Skeletal muscle satellite cell (primary cell): ENCODE measurements around the gene NINJ2.
A peak's percentile ranks its signal among the peaks of the same experiment; 100 is the strongest.
"Not testable (repeated sequence)": the region's sequence is repeated elsewhere in the genome, so short reads cannot be mapped to it uniquely, and the experiment has no call there.

Source experiments
- H3K27me3 ChIP-seq: 2 replicates; pipeline ENCODE4 v1.7.0; 2013; ENCODE audit warnings: low read length; ENCODE audit not compliant: control insufficient read depth, insufficient read depth
- H3K36me3 ChIP-seq: 2 replicates; pipeline ENCODE4 v1.7.0; 2013; ENCODE audit warnings: mild to moderate bottlenecking, control low read depth, low read length; ENCODE audit not compliant: insufficient read depth
- H3K4me1 ChIP-seq: 2 replicates; pipeline ENCODE4 v1.7.0; 2013; ENCODE audit warnings: low read length; ENCODE audit not compliant: control insufficient read depth, insufficient read depth
- H3K4me2 ChIP-seq: 2 replicates; pipeline ENCODE4 v1.7.0; 2013; ENCODE audit warnings: mild to moderate bottlenecking, low read length
- H3K4me3 ChIP-seq: 2 replicates; pipeline ENCODE4 v1.7.0; 2013; ENCODE audit warnings: low read length
- H3K9ac ChIP-seq: 2 replicates; pipeline ENCODE4 v1.7.0; 2013; ENCODE audit warnings: mild to moderate bottlenecking, low read depth, low read length, moderate library complexity
- H3K9me3 ChIP-seq: replicated peaks from 2 replicates; pipeline ENCODE4 v1.7.0; 2013; ENCODE audit warnings: mild to moderate bottlenecking, control low read depth, low read length

The NINJ2 gene

GRCh38 chr12:579420-580110 lies 83.7 kb downstream of the NINJ2 start:
- Histone ChIP-seq H3K4me3 (no peak overlapping the region), H3K4me1 (peaks cover 20% of the 10 kb centered on the region), H3K4me2 (no peak overlapping the region), H3K27me3 (no peaks in the 10 kb centered on the region), H3K9ac (no peak overlapping the region), H3K36me3 (no peaks in the 10 kb centered on the region), H3K9me3 (no peaks in the 10 kb centered on the region)

DNA sequence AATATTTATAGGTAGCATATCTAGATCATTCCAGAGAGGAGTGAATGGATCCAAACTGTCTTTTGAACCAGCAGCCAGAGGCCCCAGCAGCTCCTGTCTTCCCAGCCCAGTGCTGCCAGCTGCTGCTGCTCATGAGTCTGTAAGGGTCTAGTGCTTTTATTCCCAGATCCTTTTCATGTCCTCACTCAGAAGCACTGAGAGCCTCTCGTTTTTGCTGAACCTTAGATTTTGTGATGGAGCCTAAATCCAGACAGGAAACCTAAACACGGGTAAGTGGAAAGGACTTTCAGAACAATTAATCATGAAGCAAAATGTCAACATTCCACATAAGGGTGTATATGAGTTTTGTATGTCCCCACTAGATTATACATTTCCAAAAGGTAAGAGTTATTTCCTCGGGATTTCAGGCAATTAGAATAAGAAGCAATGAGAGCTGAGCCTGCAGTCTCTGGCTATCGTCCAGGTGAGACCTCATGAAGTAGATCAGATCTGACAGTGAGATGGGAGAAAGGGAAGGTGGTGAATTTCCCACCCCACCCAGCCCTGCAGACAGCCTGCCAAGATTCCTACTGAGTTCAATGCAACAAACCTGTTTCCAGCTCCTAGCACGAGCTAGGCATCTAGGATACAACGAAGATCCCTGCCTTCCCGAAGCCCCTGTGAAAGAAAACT lies 84.4 kb downstream of the NINJ2 start:
- Histone ChIP-seq H3K4me2 (no peak overlapping the region), H3K4me3 (no peak overlapping the region), H3K36me3 (no peaks in the 10 kb centered on the region), H3K9ac (no peak overlapping the region), H3K9me3 (no peaks in the 10 kb centered on the region), H3K4me1 (peaks cover 22% of the 10 kb centered on the region), H3K27me3 (no peaks in the 10 kb centered on the region)

DNA sequence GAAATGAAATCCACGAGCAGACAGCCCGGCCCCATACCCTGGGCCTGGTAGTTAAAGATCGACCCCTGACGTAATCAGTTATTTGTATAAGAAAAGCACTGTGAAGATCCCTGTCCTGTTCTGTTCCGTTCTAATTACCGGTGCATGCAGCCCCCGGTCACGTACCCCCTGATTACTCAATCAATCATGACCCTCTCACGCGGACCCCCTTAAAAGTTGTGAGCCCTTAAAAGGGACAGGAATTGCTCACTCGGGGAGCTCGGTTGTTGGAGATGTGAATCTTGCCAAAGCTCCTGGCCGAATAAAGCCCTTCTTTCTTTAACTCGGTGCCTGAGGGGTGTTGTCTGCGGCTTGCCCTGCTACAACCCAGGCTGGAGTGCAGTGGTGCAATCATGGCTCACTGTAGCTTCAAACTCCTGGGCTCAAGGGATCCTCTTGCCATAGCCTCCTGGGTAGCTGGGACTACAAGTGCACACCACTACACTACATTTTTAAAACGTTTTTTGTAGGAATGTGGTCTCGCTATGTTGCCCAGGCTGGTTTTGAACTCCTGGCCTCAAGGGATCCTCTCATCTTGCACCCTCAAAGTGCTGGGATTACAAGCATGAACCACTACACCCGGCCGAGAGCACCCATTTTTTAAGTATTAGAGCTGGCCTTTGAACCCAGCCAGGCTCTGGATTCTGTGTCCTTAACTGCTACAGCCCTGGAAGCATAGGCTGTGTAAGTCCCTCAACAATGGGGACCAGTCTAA lies 85.1 kb downstream of the NINJ2 start:
- H3K4me1 ChIP-seq = peaks cover 22% of the 10 kb centered on the region
- not testable (repeated sequence) for H3K36me3 ChIP-seq, H3K4me3 ChIP-seq, H3K9me3 ChIP-seq, H3K27me3 ChIP-seq, H3K4me2 ChIP-seq, H3K9ac ChIP-seq

DNA sequence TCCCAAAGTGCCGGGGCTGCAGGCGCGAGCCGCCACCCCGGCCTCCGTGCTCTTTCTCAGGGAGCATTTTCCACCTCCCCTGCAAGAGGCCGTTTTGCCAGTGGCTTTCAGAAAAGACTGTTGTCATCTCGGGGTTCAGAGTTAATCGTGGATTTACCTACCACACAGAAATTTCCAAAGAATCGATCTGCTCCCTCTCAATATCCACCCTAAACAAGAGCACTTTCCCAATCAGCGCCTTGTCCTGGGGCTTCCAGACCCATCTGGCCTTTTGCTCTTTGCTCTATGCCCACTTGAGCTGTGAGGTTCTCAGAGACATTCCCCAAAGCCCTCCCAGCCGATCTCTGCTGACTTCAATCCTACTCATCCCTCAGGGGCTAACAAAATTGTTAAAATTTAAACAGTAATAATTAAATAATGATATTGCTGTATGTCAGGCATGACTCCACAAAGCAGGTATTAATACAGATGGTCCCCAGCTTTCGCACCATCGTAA lies 86.6 kb downstream of the NINJ2 start:
- Histone ChIP-seq H3K9ac (peak overlapping the region; percentile 49), H3K4me1 (peaks cover 32% of the 10 kb centered on the region), H3K4me3 (no peak overlapping the region), H3K4me2 (peak overlapping the region; percentile 66), H3K36me3 (no peaks in the 10 kb centered on the region), H3K27me3 (no peaks in the 10 kb centered on the region), H3K9me3 (no peaks in the 10 kb centered on the region)

DNA sequence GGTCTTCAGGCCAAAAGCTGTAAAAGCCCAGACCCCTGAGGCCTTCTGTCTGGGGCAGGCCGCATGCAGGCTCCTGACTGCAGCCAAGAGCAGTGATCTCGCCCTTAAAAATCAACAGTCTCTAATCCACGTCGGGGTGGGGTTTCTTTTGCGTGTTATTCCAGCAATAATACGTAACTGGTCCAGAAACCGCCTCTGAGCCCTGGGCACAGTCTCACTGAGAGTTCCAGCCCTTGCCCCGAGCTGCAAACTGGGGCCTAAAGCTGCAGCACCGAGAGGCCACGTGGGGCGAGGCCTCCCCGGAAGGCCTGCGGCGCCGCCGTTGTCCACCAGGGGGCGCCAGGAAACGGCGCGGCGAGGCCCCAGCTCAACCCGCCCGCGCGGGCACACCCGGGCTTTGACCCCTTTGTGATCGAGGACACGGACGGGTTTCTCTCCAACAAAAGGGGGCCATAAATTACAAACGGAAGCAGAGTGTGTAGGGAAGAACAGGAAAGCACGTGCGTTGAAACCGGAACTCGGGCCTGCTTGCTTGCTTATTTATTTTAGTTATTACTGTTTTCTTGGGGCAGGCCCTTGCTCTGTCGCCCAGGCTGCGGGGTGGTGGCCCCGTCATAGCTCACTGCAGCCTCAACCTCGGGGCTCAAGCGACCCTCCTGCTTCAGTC lies 87.2 kb downstream of the NINJ2 start:
- Histone ChIP-seq H3K36me3 (no peaks in the 10 kb centered on the region), H3K4me1 (peaks cover 37% of the 10 kb centered on the region), H3K4me3 (peak overlapping the region; percentile 28), H3K4me2 (peak overlapping the region; percentile 66), H3K9ac (peak overlapping the region; percentile 49), H3K27me3 (no peaks in the 10 kb centered on the region), H3K9me3 (no peaks in the 10 kb centered on the region)

DNA sequence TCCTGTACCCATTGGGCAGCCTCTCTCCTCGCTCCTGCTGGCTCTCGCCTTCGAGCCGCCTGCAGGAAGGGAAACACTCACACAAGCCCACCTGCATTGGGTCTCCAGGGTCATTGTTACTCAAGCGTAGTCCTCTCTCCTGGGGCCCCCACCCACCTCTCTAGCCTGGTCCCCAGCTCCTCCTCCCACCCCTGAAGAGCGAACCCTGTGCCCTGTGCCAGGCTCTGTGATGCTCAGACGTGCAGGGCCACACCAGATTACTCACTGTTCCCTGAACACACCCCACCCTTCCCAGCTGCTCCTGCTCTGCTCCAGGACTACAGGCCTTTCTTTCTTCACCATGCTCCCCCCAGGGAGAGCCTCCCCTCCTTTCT lies 88.1 kb downstream of the NINJ2 start:
- no peaks in the 10 kb centered on the region for H3K27me3 ChIP-seq
- no peak overlapping the region for H3K4me3 ChIP-seq
- no peak overlapping the region for H3K4me2 ChIP-seq
- no peak overlapping the region for H3K9ac ChIP-seq
- H3K36me3 ChIP-seq = no peaks in the 10 kb centered on the region
- H3K4me1 ChIP-seq = peaks cover 44% of the 10 kb centered on the region
- H3K9me3 ChIP-seq = no peaks in the 10 kb centered on the region

- H3K9ac ChIP-seq = no peak overlapping the region
- H3K27me3 ChIP-seq = no peaks in the 10 kb centered on the region
- H3K4me2 ChIP-seq = no peak overlapping the region
- peaks cover 44% of the 10 kb centered on the region for H3K4me1 ChIP-seq
- H3K36me3 ChIP-seq = no peaks in the 10 kb centered on the region
- H3K9me3 ChIP-seq = no peaks in the 10 kb centered on the region
- H3K4me3 ChIP-seq = no peak overlapping the region
Measured at GRCh38 chr12:574475-575128, 88.6 kb downstream of the NINJ2 start.

GRCh38 chr12:573232-573631 lies 90.0 kb downstream of the NINJ2 start:
- Histone ChIP-seq H3K27me3 (no peaks in the 10 kb centered on the region), H3K4me3 (no peak overlapping the region), H3K9ac (no peak overlapping the region), H3K9me3 (no peaks in the 10 kb centered on the region), H3K4me1 (peaks cover 44% of the 10 kb centered on the region), H3K36me3 (no peaks in the 10 kb centered on the region), H3K4me2 (no peak overlapping the region)

GRCh38 chr12:572532-572899 lies 90.7 kb downstream of the NINJ2 start:
- Histone ChIP-seq H3K4me3 (no peak overlapping the region), H3K9ac (peak overlapping the region; percentile 30), H3K9me3 (no peaks in the 10 kb centered on the region), H3K27me3 (no peaks in the 10 kb centered on the region), H3K36me3 (no peaks in the 10 kb centered on the region), H3K4me2 (peak overlapping the region; percentile 91), H3K4me1 (peaks cover 44% of the 10 kb centered on the region)

DNA sequence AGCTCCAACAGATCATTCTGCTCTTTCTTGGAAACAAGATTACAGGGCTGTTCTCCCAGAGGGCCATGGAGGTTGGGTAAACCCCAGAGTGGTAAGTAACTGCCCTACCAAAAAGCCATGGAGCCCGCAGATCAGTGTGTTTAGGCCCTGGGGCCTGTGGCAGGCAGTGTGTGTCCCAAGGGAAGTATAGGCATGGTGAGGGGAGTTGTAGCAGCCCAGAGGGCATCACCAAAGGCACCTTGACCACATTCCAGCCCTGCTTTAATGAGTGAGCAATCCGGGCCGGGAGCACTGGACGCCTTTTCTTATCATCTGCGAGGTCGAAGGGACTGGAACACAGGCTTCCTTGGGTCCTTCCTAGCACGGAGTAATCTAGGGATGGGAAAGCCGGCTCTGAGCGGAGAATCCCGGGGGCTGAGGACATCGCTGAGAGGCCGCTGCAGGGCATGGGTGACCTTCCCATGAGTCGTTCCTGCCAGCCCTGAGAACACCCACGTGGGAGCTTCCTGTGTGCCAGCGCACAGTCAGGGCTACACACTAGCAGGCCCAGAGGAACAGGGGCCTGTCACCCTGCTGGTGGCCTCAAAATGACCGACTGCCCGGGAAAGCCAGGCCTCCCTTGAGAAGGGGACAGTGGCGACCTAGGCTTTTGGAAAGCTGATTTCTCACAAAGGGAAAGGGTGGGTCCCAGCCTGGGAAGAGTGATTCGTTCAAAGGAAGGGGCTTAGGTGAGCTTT lies 91.3 kb downstream of the NINJ2 start:
- Histone ChIP-seq H3K36me3 (no peaks in the 10 kb centered on the region), H3K27me3 (no peaks in the 10 kb centered on the region), H3K9me3 (no peaks in the 10 kb centered on the region), H3K9ac (peak overlapping the region; percentile 30), H3K4me3 (peak overlapping the region; percentile 5), H3K4me2 (peak overlapping the region; percentile 91), H3K4me1 (peaks cover 44% of the 10 kb centered on the region)
